ENCODE measurements around the gene MTRF1L. TPM values are rescaled to one million over a fixed set of nuclear protein-coding genes. Genes with fewer than 3 reads are reported as not detected.

MTRF1L gene
- total and polyA plus RNA-seq, 8 donors = 4.4 to 9.9 (median 7.3) TPM

DNA sequence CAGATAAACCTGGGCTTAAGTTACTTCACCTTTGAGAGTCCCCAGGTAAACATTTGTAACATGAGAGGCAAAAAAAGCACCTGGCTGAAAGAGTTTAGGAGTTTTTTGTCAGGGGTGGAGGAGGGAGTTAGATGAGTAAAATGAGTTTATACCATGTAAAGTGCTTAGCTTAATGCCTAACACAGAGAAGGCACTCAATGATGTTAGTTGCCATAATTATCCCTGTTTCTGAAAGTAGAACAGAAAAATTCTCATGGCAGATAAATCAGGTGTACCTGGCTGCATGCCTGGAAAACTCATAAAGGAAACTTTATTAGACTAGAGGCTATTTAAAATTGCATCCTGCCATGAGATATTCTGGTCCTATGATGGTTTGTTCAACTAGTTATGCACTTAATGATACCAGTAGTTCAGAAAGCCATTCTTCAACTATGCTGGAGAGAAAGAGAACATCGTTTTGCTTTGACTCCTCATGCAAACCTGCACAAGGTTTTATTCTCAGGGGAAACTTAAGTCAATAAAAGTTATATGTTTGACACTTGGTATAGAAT lies 60.1 kb downstream of the MTRF1L start:
- H3K4me3 ChIP-seq = no peak overlapping the region
- TF ChIP-seq, protein P1, sequence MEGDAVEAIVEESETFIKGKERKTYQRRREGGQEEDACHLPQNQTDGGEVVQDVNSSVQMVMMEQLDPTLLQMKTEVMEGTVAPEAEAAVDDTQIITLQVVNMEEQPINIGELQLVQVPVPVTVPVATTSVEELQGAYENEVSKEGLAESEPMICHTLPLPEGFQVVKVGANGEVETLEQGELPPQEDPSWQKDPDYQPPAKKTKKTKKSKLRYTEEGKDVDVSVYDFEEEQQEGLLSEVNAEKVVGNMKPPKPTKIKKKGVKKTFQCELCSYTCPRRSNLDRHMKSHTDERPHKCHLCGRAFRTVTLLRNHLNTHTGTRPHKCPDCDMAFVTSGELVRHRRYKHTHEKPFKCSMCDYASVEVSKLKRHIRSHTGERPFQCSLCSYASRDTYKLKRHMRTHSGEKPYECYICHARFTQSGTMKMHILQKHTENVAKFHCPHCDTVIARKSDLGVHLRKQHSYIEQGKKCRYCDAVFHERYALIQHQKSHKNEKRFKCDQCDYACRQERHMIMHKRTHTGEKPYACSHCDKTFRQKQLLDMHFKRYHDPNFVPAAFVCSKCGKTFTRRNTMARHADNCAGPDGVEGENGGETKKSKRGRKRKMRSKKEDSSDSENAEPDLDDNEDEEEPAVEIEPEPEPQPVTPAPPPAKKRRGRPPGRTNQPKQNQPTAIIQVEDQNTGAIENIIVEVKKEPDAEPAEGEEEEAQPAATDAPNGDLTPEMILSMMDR (IDR thresholded peaks at IDR 0.05) = no peak
- intact Hi-C loops (cut with DNase I) = no loop called here
- no peaks in the 10 kb centered on the region for H3K4me1 ChIP-seq
- peaks cover 0 to 13% (median 0%) of the 10 kb centered on the region in 4 donors for H3K27me3 ChIP-seq
- no peaks in the 10 kb centered on the region for H3K9me3 ChIP-seq
- 36 to 37% methylated on average over 1 of the region's 1 CpG for WGBS, 2 donors
- no peak for ATAC-seq
- no peak for FAIRE-seq
- DNase-seq = no peak
- no peak overlapping the region for H3K27ac ChIP-seq
- H3K36me3 ChIP-seq = no peaks in the 10 kb centered on the region

DNA sequence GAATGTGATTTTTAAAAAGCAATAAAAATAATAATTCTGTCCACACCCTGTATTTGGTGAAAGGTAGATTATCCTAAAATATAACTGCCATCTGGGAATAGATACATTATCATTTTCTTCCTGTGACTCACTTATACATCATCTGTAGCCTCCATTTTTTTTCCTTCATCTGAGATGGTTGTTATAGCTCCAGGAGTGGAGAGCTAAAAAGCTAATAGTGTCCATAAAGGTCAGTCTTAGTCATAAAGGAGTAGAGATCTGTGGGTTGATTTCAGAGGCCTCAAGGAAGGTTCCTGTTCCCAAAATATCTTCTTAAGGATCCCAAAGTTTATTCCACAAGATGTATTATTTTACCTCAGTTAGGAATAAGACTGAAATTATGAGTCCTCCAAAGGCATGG lies 60.8 kb downstream of the MTRF1L start:
- ATAC-seq (no peak), DNase-seq (no peak), FAIRE-seq (no peak)
- no peak overlapping the region for H3K4me3 ChIP-seq
- peaks cover 0 to 13% (median 0%) of the 10 kb centered on the region in 4 donors for H3K27me3 ChIP-seq
- H3K9me3 ChIP-seq = no peaks in the 10 kb centered on the region
- no peak overlapping the region for H3K27ac ChIP-seq
- no peaks in the 10 kb centered on the region for H3K36me3 ChIP-seq
- TF ChIP-seq, protein P1 (IDR thresholded peaks at IDR 0.05) = no peak
- intact Hi-C loops (cut with DNase I) = no loop called here
- no peaks in the 10 kb centered on the region for H3K4me1 ChIP-seq

Other genes with a start within 250 kb of the MTRF1L start
- 1 to 10 TPM in 4 of 6 donors, under 1 TPM in 2; 0.87 to 3.2 (median 1.5) TPM for gene FBXO5, start 19.7 kb downstream of the MTRF1L start, total RNA-seq
- 1 to 10 TPM in 1 of 2 donors, under 1 TPM in 1; 0.57 to 2.5 TPM for gene FBXO5, start 19.7 kb downstream of the MTRF1L start, polyA plus RNA-seq
- gene RGS17, start 128.6 kb upstream of the MTRF1L start, total RNA-seq = 1 to 10 TPM in 3 of 6 donors, under 1 TPM in 3; 0.39 to 3.7 (median 0.96) TPM
- gene RGS17, start 128.6 kb upstream of the MTRF1L start, polyA plus RNA-seq = 1 to 10 TPM; 1.0 to 3.5 TPM

Measured in pancreas (tissue), 10 donors.